Astrocyte (in vitro differentiated cells and primary cell): ENCODE results near the gene MGAT5. TPM values are rescaled to one million over a fixed set of nuclear protein-coding genes. Genes with fewer than 3 reads are reported as not detected.

ENCODE experiments used
- DNase-seq: peaks from one replicate; pipeline ENCODE4 v3.0.0-alpha.2; 2010; ENCODE audit warnings: low read depth
- FAIRE-seq: peaks from 2 replicates; lab custom pipeline; 2011; peaks lifted over from hg19 to GRCh38; lab: Jason Lieb, UNC
- H2AFZ ChIP-seq: 2 replicates; pipeline ENCODE4 v1.6.0; 2012; ENCODE audit warnings: low read depth, low read length, inconsistent platforms
- H3K27ac ChIP-seq: 2 replicates; pipeline ENCODE4 v1.5.1; 2011; ENCODE audit warnings: low read depth, low read length, inconsistent platforms
- H3K27me3 ChIP-seq: 2 replicates; pipeline ENCODE4 v1.6.0; 2011; ENCODE audit warnings: low read length, inconsistent platforms; ENCODE audit not compliant: insufficient read depth
- H3K36me3 ChIP-seq: 2 replicates; pipeline ENCODE4 v1.5.1; 2011; ENCODE audit warnings: low read length, inconsistent platforms; ENCODE audit not compliant: insufficient read depth
- H3K4me1 ChIP-seq: 2 replicates; pipeline ENCODE4 v1.5.1; 2011; ENCODE audit warnings: low read length, inconsistent platforms; ENCODE audit not compliant: insufficient read depth
- H3K4me2 ChIP-seq: 2 replicates; pipeline ENCODE4 v1.6.0; 2012; ENCODE audit warnings: low read length, inconsistent platforms
- H3K4me3 ChIP-seq: 2 replicates; pipeline ENCODE4 v1.5.1; 2011; ENCODE audit warnings: low read depth, mild to moderate bottlenecking, low read length, inconsistent platforms; ENCODE audit not compliant: insufficient read depth
- H3K79me2 ChIP-seq: 2 replicates; pipeline ENCODE4 v1.6.0; 2012; ENCODE audit warnings: mild to moderate bottlenecking, low read length, inconsistent platforms; ENCODE audit not compliant: insufficient read depth
- H3K9ac ChIP-seq: 2 replicates; pipeline ENCODE4 v1.6.0; 2012; ENCODE audit warnings: mild to moderate bottlenecking, low read length, inconsistent platforms
- H3K9me3 ChIP-seq: 2 replicates; pipeline ENCODE4 v1.5.1; 2012; ENCODE audit warnings: low read depth, mild to moderate bottlenecking, low read length, inconsistent platforms; ENCODE audit not compliant: insufficient read depth
- H4K20me1 ChIP-seq: 2 replicates; pipeline ENCODE4 v1.6.0; 2012; ENCODE audit warnings: low read length, inconsistent platforms; ENCODE audit not compliant: insufficient read depth
- H3K27ac Mint-ChIP-seq: one replicate; pipeline ENCODE4 v1.8.0; 2021; ENCODE audit warnings: mild to moderate bottlenecking, mixed read lengths; ENCODE audit not compliant: unreplicated experiment
- H3K27me3 Mint-ChIP-seq: one replicate; pipeline ENCODE4 v1.8.0; 2021; ENCODE audit warnings: low read depth, mixed read lengths; ENCODE audit not compliant: unreplicated experiment
- H3K36me3 Mint-ChIP-seq: one replicate; pipeline ENCODE4 v1.8.0; 2021; ENCODE audit warnings: low read depth, mixed read lengths; ENCODE audit not compliant: unreplicated experiment
- H3K4me1 Mint-ChIP-seq: one replicate; pipeline ENCODE4 v1.8.0; 2021; ENCODE audit warnings: low read depth, mixed read lengths; ENCODE audit not compliant: unreplicated experiment
- H3K4me3 Mint-ChIP-seq: one replicate; pipeline ENCODE4 v1.8.0; 2021; ENCODE audit warnings: mild to moderate bottlenecking, moderate library complexity, mixed read lengths; ENCODE audit not compliant: unreplicated experiment
- H3K9me3 Mint-ChIP-seq: one replicate; pipeline ENCODE4 v1.8.0; 2021; ENCODE audit warnings: mild to moderate bottlenecking, mixed read lengths; ENCODE audit not compliant: unreplicated experiment
- CTCF ChIP-seq: IDR thresholded peaks from 2 replicates; pipeline ENCODE4 v1.5.1; 2011; ENCODE audit warnings: low read depth, mild to moderate bottlenecking, inconsistent platforms, low read length, moderate library complexity; ENCODE audit not compliant: insufficient read depth
- EZH2 ChIP-seq: IDR thresholded peaks from 2 replicates; pipeline ENCODE4 v1.6.1; 2012; ENCODE audit warnings: mild to moderate bottlenecking, low read length, inconsistent platforms; ENCODE audit not compliant: insufficient read depth
- total RNA-seq: library from RNA; stranded (reverse); gene quantifications from 2 replicates; pipeline ENCODE4 v1.2.1, GENCODE V29; 2021

Gene MGAT5
- total RNA-seq, 1 donor from 2014 or later = 80.2 TPM

GRCh38 chr2:134362740-134363139 is 108.9 kb downstream of the MGAT5 start:
- H4K20me1 ChIP-seq = peaks cover 4% of the 10 kb centered on the region
- no peak overlapping the region for H3K27ac ChIP-seq
- H3K36me3 ChIP-seq = no peaks in the 10 kb centered on the region
- H3K27me3 ChIP-seq = no peaks in the 10 kb centered on the region
- no peak overlapping the region for H3K9ac ChIP-seq
- H3K27me3 Mint-ChIP-seq = no peaks in the 10 kb centered on the region
- no peak for FAIRE-seq
- TF ChIP-seq CTCF (no peak), EZH2 (no peak)
- H3K79me2 ChIP-seq = no peaks in the 10 kb centered on the region
- no peak overlapping the region for H3K27ac Mint-ChIP-seq
- H3K4me1 Mint-ChIP-seq = peaks cover 3% of the 10 kb centered on the region
- no peaks in the 10 kb centered on the region for H3K9me3 Mint-ChIP-seq
- no peaks in the 10 kb centered on the region for H3K9me3 ChIP-seq
- no peak for DNase-seq
- H3K4me3 ChIP-seq = no peak overlapping the region
- no peak overlapping the region for H2AFZ ChIP-seq
- no peak overlapping the region for H3K4me2 ChIP-seq
- H3K36me3 Mint-ChIP-seq = peaks cover 11% of the 10 kb centered on the region
- peaks cover 2% of the 10 kb centered on the region for H3K4me1 ChIP-seq
- no peak overlapping the region for H3K4me3 Mint-ChIP-seq

DNA sequence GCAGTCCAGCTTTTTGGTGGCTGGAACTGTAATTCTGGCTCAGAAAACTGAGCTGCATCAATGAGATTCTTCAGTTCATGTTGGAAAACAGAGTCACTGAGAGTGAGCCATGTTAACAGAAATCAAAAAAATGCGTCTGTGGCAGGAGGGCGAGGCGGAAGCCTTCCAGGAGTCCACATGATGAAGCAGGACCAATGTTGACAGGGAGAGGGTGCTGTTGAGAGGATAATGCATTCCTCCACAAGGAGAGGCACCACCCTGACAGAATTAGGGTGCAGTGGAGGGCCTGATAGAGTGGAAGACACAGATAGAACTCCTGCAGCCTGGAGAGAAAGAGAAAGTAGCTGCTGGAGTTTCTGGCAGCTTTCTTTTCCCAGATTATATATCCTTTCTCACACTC is 111.5 kb downstream of the MGAT5 start:
- no peak overlapping the region for H3K4me3 Mint-ChIP-seq
- no peak overlapping the region for H2AFZ ChIP-seq
- H3K9me3 Mint-ChIP-seq = no peaks in the 10 kb centered on the region
- H3K36me3 ChIP-seq = no peaks in the 10 kb centered on the region
- no peak overlapping the region for H3K9ac ChIP-seq
- H3K4me2 ChIP-seq = no peak overlapping the region
- H3K36me3 Mint-ChIP-seq = peaks cover 11% of the 10 kb centered on the region
- peaks cover 7% of the 10 kb centered on the region for H4K20me1 ChIP-seq
- H3K27ac Mint-ChIP-seq = no peak overlapping the region
- peaks cover 15% of the 10 kb centered on the region for H3K4me1 ChIP-seq
- H3K27me3 ChIP-seq = no peaks in the 10 kb centered on the region
- FAIRE-seq (no peak), DNase-seq (no peak)
- no peaks in the 10 kb centered on the region for H3K27me3 Mint-ChIP-seq
- H3K4me1 Mint-ChIP-seq = peaks cover 18% of the 10 kb centered on the region
- no peaks in the 10 kb centered on the region for H3K79me2 ChIP-seq
- H3K27ac ChIP-seq = no peak overlapping the region
- no peak for TF ChIP-seq CTCF
- no peak for TF ChIP-seq EZH2
- no peaks in the 10 kb centered on the region for H3K9me3 ChIP-seq
- no peak overlapping the region for H3K4me3 ChIP-seq

- no peak overlapping the region for H3K4me3 Mint-ChIP-seq
- H3K4me1 ChIP-seq = peaks cover 15% of the 10 kb centered on the region
- H3K9me3 Mint-ChIP-seq = no peaks in the 10 kb centered on the region
- H4K20me1 ChIP-seq = peaks cover 7% of the 10 kb centered on the region
- H3K79me2 ChIP-seq = no peaks in the 10 kb centered on the region
- peaks cover 11% of the 10 kb centered on the region for H3K36me3 Mint-ChIP-seq
- H3K4me3 ChIP-seq = no peak overlapping the region
- H2AFZ ChIP-seq = no peak overlapping the region
- H3K9ac ChIP-seq = no peak overlapping the region
- no peaks in the 10 kb centered on the region for H3K27me3 Mint-ChIP-seq
- no peaks in the 10 kb centered on the region for H3K9me3 ChIP-seq
- H3K27me3 ChIP-seq = no peaks in the 10 kb centered on the region
- H3K4me2 ChIP-seq = no peak overlapping the region
- FAIRE-seq (no peak), DNase-seq (no peak)
- H3K36me3 ChIP-seq = no peaks in the 10 kb centered on the region
- no peak overlapping the region for H3K27ac ChIP-seq
- no peak overlapping the region for H3K27ac Mint-ChIP-seq
- H3K4me1 Mint-ChIP-seq = peaks cover 18% of the 10 kb centered on the region
- TF ChIP-seq EZH2 = no peak
- no peak for TF ChIP-seq CTCF
These were observed 112.5 kb downstream of the MGAT5 start for GRCh38 chr2:134366359-134366758.
